HCT116 (cell line): ENCODE results near the gene EP400. TPM values are rescaled to one million over a fixed set of nuclear protein-coding genes. Genes with fewer than 3 reads are reported as not detected.

ENCODE experiments used
- ATAC-seq: fragments of 200-7000 bp; cut with Tn5 transposase; 2 replicates; pipeline ENCODE4 v1.9.1; 2020; ENCODE audit warnings: mild to moderate bottlenecking, moderate library complexity
- BruUV-seq: library from RNA; stranded (reverse); fragments of 400-500 nt; replicated peaks from 2 replicates; lab custom pipeline; 2021; lab: Mats Ljungman, UMichigan
- CTCF ChIA-PET: fragments of 300-600 bp; sonication (Branson Sonifier 250); formaldehyde crosslinking; loops from one replicate; lab custom pipeline; 2021; ENCODE audit warnings: antibody characterized with exemption; lab: Charles Lee
- POLR2A ChIA-PET: fragments of 300-600, 350-600 bp; sonication (Branson Sonifier 250); formaldehyde crosslinking; loops from one replicate; lab custom pipeline; 2021; ENCODE audit warnings: antibody characterized with exemption; lab: Charles Lee
- RAD21 ChIA-PET, 2 experiments: fragments of 300-600 bp; sonication (Branson Sonifier 250); formaldehyde crosslinking; loops; one replicate each; lab custom pipeline; 2023; ENCODE audit warnings: low total read pairs in 2 of 2; ENCODE audit not compliant: uncharacterized antibody in 2 of 2, unreplicated experiment in 2 of 2, low non-redundant PET in 1 of 2; lab: Charles Lee
- DNase-seq: peaks from one replicate; pipeline ENCODE4 v3.0.0-alpha.2; 2010; ENCODE audit warnings: low read depth, low spot score
- H2AFZ ChIP-seq: fragments of 200-600 bp; shearing (Covaris generic), sonication (generic); 2 replicates; pipeline ENCODE4 v1.6.1; 2017; ENCODE audit warnings: low read depth, mixed run types, mixed read lengths, antibody characterized with exemption, low read length; ENCODE audit not compliant: poor library complexity, severe bottlenecking
- H3K27ac ChIP-seq: 2 replicates; pipeline ENCODE4 v1.5.1; 2012; ENCODE audit warnings: low read depth, low read length
- H3K27me3 ChIP-seq: fragments of 200-600 bp; sonication (generic); 2 replicates; pipeline ENCODE4 v1.6.1; 2016; ENCODE audit warnings: mixed run types, low read length, mixed read lengths; ENCODE audit not compliant: insufficient read depth
- H3K36me3 ChIP-seq, 2 experiments: fragments of 200-500 bp in 1 of 2; fragments of 200-600 bp in 1 of 2; sonication (Bioruptor generic) in 1 of 2; sonication (generic) in 1 of 2; 2 replicates each; pipeline versions ENCODE4 v1.5.1 to v1.6.1; 2014 to 2016; ENCODE audit warnings: low read length in 2 of 2, inconsistent platforms in 1 of 2, mixed read lengths in 1 of 2, mixed run types in 1 of 2; ENCODE audit not compliant: insufficient read depth in 2 of 2, control insufficient read depth in 1 of 2
- H3K4me1 ChIP-seq, 2 experiments: fragments of 200-600 bp in 1 of 2; sonication (generic) in 1 of 2; 2 replicates each; pipeline versions ENCODE4 v1.5.1 to v1.6.1; 2012 to 2017; ENCODE audit warnings: low read length in 2 of 2, inconsistent platforms in 1 of 2, mild to moderate bottlenecking in 1 of 2, mixed read lengths in 1 of 2, mixed run types in 1 of 2, moderate library complexity in 1 of 2; ENCODE audit not compliant: insufficient read depth in 2 of 2, control insufficient read depth in 1 of 2
- H3K4me2 ChIP-seq: fragments of 200-600 bp; sonication (generic); 2 replicates; pipeline ENCODE4 v1.6.1; 2017; ENCODE audit warnings: mixed run types, low read length, mixed read lengths
- H3K4me3 ChIP-seq, 2 experiments: fragments of 200-600 bp in 1 of 2; sonication (generic) in 1 of 2; replicated peaks in 1 of 2; 2 replicates each; pipeline ENCODE4 v1.5.1; 2011 to 2016; ENCODE audit warnings: low read length in 2 of 2, control low read depth in 1 of 2, low read depth in 1 of 2, mild to moderate bottlenecking in 1 of 2, mixed read lengths in 1 of 2, mixed run types in 1 of 2
- H3K79me2 ChIP-seq: fragments of 200-600 bp; sonication (generic); 2 replicates; pipeline ENCODE4 v1.6.1; 2017; ENCODE audit warnings: mild to moderate bottlenecking, mixed run types, low read length, moderate library complexity, mixed read lengths; ENCODE audit not compliant: insufficient read depth
- H3K9ac ChIP-seq: fragments of 200-600 bp; sonication (generic); 2 replicates; pipeline ENCODE4 v1.6.1; 2016; ENCODE audit warnings: low read length, mixed read lengths
- H3K9me2 ChIP-seq: fragments of 200-600 bp; sonication (generic), shearing (Covaris generic); 2 replicates; pipeline ENCODE4 v1.6.1; 2017; ENCODE audit warnings: mixed run types, mild to moderate bottlenecking, moderate library complexity; ENCODE audit not compliant: insufficient read depth
- H3K9me3 ChIP-seq, 2 experiments: fragments of 200-500 bp in 1 of 2; fragments of 200-600 bp in 1 of 2; sonication (Bioruptor generic) in 1 of 2; sonication (generic) in 1 of 2; 2 replicates each; pipeline ENCODE4 v1.6.1; 2014 to 2017; ENCODE audit warnings: low read length in 2 of 2, mixed read lengths in 2 of 2, inconsistent platforms in 1 of 2, low read depth in 1 of 2, mild to moderate bottlenecking in 1 of 2, mixed run types in 1 of 2, moderate library complexity in 1 of 2; ENCODE audit not compliant: control insufficient read depth in 1 of 2, insufficient read depth in 1 of 2
- H4K20me1 ChIP-seq: fragments of 200-600 bp; sonication (generic), shearing (Covaris generic); 2 replicates; pipeline ENCODE4 v1.6.1; 2017; ENCODE audit warnings: mixed run types, mild to moderate bottlenecking, moderate library complexity; ENCODE audit not compliant: insufficient read depth
- CBX3 ChIP-seq: IDR thresholded peaks from 2 replicates; pipeline ENCODE4 v1.6.1; 2012; ENCODE audit warnings: low read depth
- CTCF ChIP-seq, 3 experiments: fragments of 200-600 bp in 1 of 3; sonication (generic) in 1 of 3; IDR thresholded peaks in 2 of 3; conservative IDR thresholded peaks in 1 of 3; 2 replicates each; pipeline ENCODE4 v1.5.1; 2012 to 2017; ENCODE audit warnings: low read depth in 2 of 3, low read length in 2 of 3, antibody characterized with exemption in 1 of 3, borderline replicate concordance in 1 of 3, control low read depth in 1 of 3, mild to moderate bottlenecking in 1 of 3, mixed read lengths in 1 of 3, mixed run types in 1 of 3, moderate library complexity in 1 of 3; ENCODE audit not compliant: insufficient read depth in 1 of 3
- ELF1 ChIP-seq: IDR thresholded peaks from 2 replicates; pipeline ENCODE4 v1.6.1; 2012; ENCODE audit warnings: low read depth, borderline replicate concordance
- EZH2 ChIP-seq: fragments of 200-600 bp; sonication (generic); IDR thresholded peaks from 2 replicates; pipeline ENCODE4 v1.6.1; 2017; ENCODE audit warnings: antibody characterized with exemption, mixed run types
- EZH2phosphoT487 ChIP-seq: fragments of 200-600 bp; IDR thresholded peaks from 2 replicates; pipeline ENCODE4 v1.6.1; 2018; ENCODE audit warnings: antibody characterized with exemption, borderline replicate concordance
- POLR2A ChIP-seq: IDR thresholded peaks from 2 replicates; pipeline ENCODE4 v1.7.0; 2011; ENCODE audit warnings: borderline replicate concordance; ENCODE audit not compliant: insufficient read depth, insufficient read length; ENCODE audit errors: extremely low read depth
- POLR2AphosphoS5 ChIP-seq: IDR thresholded peaks from 2 replicates; pipeline ENCODE4 v1.6.1; 2011; ENCODE audit warnings: mild to moderate bottlenecking, low read depth, low read length, moderate library complexity
- RAD21 ChIP-seq: IDR thresholded peaks from 2 replicates; pipeline ENCODE4 v1.6.1; 2012; ENCODE audit warnings: low read depth, mild to moderate bottlenecking
- REST ChIP-seq: IDR thresholded peaks from 2 replicates; pipeline ENCODE4 v1.6.1; 2012; ENCODE audit warnings: low read depth
- SIN3A ChIP-seq: IDR thresholded peaks from 2 replicates; pipeline ENCODE4 v1.6.1; 2012; ENCODE audit warnings: low read depth
- SP1 ChIP-seq: IDR thresholded peaks from 2 replicates; pipeline ENCODE4 v1.6.1; 2012; ENCODE audit warnings: low read depth
- SRF ChIP-seq: IDR thresholded peaks from 2 replicates; pipeline ENCODE4 v1.6.1; 2012; ENCODE audit warnings: low read depth
- TCF7L2 ChIP-seq: IDR thresholded peaks from 2 replicates; pipeline ENCODE4 v1.7.0; 2011; ENCODE audit warnings: borderline replicate concordance, inconsistent platforms; ENCODE audit not compliant: insufficient read depth, insufficient read length; ENCODE audit errors: extremely low read depth
- YY1 ChIP-seq: IDR thresholded peaks from 2 replicates; pipeline ENCODE4 v1.6.1; 2011; ENCODE audit warnings: low read length, low read depth, moderate library complexity, mild to moderate bottlenecking; ENCODE audit not compliant: insufficient replicate concordance; ENCODE audit errors: extremely low read depth
- ZBTB33 ChIP-seq: IDR thresholded peaks from 2 replicates; pipeline ENCODE4 v1.6.1; 2011; ENCODE audit warnings: mild to moderate bottlenecking, low read length, moderate library complexity; ENCODE audit not compliant: insufficient replicate concordance; ENCODE audit errors: extremely low read depth
- ZFX ChIP-seq: fragments of 450-650 bp; IDR thresholded peaks from 2 replicates; pipeline ENCODE4 v1.6.1; 2017
- intact Hi-C: fragments of 100-400 bp; cut with micrococcal nuclease; formaldehyde crosslinking; loops from 2 replicates; pipeline ENCODE4 v1.10.0; 2022
- total RNA-seq: library from RNA; stranded (reverse); gene quantifications from one replicate; pipeline ENCODE4 v1.2.1, GENCODE V29; 2021; ENCODE audit not compliant: unreplicated experiment
- TF ChIP-seq, protein P1 (sequence below): IDR thresholded peaks from 2 replicates; pipeline ENCODE4 v1.6.1; 2012

Gene EP400
- total RNA-seq, 1 experiment from 2014 or later = 54.5 TPM

GRCh38 chr12:131987552-131987951, 37.8 kb downstream of the EP400 start:
- Histone ChIP-seq H3K27ac (no peak overlapping the region), H3K4me2 (no peak overlapping the region), H3K9me3 (no peaks in the 10 kb centered on the region), H3K79me2 (0 out of 2 replicates have a peak, but pooled peaks cover 6% of the 10 kb centered on the region), H3K36me3 (peaks cover 33 to 35% of the 10 kb centered on the region in 2 experiments; a peak in 3 of 4 replicates), H3K4me1 (no peaks in the 10 kb centered on the region), H3K9me2 (no peaks in the 10 kb centered on the region), H4K20me1 (no peaks in the 10 kb centered on the region), H3K9ac (no peak overlapping the region), H2AFZ (no peak overlapping the region), H3K27me3 (no peaks in the 10 kb centered on the region), H3K4me3 (no peak overlapping the region)
- intact Hi-C loops = no loop called here
- no TSS peak for BruUV-seq
- ChIA-PET POLR2A (no interaction called here), RAD21 (no interaction called here), CTCF (no interaction called here)
- no peak for ATAC-seq
- TF ChIP-seq YY1 = no peak
- no peak for TF ChIP-seq EZH2
- no peak for TF ChIP-seq SIN3A
- no peak for TF ChIP-seq SRF
- TF ChIP-seq POLR2AphosphoS5 = no peak
- TF ChIP-seq SP1 = no peak
- no peak for TF ChIP-seq EZH2phosphoT487
- no peak for TF ChIP-seq REST
- TF ChIP-seq CTCF (IDR thresholded peaks at IDR 0.05 in 2 of 3, conservative IDR thresholded peaks at IDR 0.05 in 1 of 3; ENCODE audit: borderline replicate concordance in 1 of 3, insufficient read depth in 1 of 3, low read depth in 2 of 3, low read length in 2 of 3) = no peak
- TF ChIP-seq RAD21 = no peak
- no peak for TF ChIP-seq POLR2A
- no peak for TF ChIP-seq ZFX
- TF ChIP-seq, protein P1, sequence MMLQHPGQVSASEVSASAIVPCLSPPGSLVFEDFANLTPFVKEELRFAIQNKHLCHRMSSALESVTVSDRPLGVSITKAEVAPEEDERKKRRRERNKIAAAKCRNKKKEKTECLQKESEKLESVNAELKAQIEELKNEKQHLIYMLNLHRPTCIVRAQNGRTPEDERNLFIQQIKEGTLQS = no peak
- no peak for TF ChIP-seq TCF7L2
- TF ChIP-seq ZBTB33 = no peak
- no peak for TF ChIP-seq CBX3
- TF ChIP-seq ELF1 = no peak
- DNase-seq = no peak
